HK-2 (cell line): ENCODE results near the gene GRM4.

Experiments used
- DNase-seq: peaks from one replicate; pipeline ENCODE4 v3.0.0-alpha.2; 2018; ENCODE audit not compliant: unreplicated experiment

GRM4 gene

GRCh38 chr6:34142061-34142998, 3.6 kb downstream of the GRM4 start:
- DNase-seq, result no peak

GRCh38 chr6:34140075-34140474, 5.8 kb downstream of the GRM4 start:
- DNase-seq, result no peak

GRCh38 chr6:34138914-34139510, 6.9 kb downstream of the GRM4 start:
- no peak for DNase-seq

GRCh38 chr6:34138191-34138590, 7.7 kb downstream of the GRM4 start:
- no peak for DNase-seq

GRCh38 chr6:34135541-34135940, 10.3 kb downstream of the GRM4 start:
- DNase-seq, result no peak

GRCh38 chr6:34132486-34133185, 13.3 kb downstream of the GRM4 start:
- peak; percentile 55 for DNase-seq

GRCh38 chr6:34131326-34132290, 14.3 kb downstream of the GRM4 start:
- no peak for DNase-seq

- DNase-seq, result no peak
Measured at GRCh38 chr6:34130862-34131261, 15.0 kb downstream of the GRM4 start.

- DNase-seq, result no peak
Measured at GRCh38 chr6:34129753-34130152, 16.1 kb downstream of the GRM4 start.

- no peak for DNase-seq
Measured at GRCh38 chr6:34128045-34128444, 17.8 kb downstream of the GRM4 start.

GRCh38 chr6:34126419-34126818, 19.5 kb downstream of the GRM4 start:
- DNase-seq, result no peak

GRCh38 chr6:34125939-34126338, 19.9 kb downstream of the GRM4 start:
- DNase-seq, result no peak

GRCh38 chr6:34120953-34121675, 24.8 kb downstream of the GRM4 start:
- DNase-seq, result no peak

GRCh38 chr6:34115915-34116314, 30.0 kb downstream of the GRM4 start:
- no peak for DNase-seq

GRCh38 chr6:34115403-34115795, 30.5 kb downstream of the GRM4 start:
- no peak for DNase-seq

- DNase-seq, result no peak
Measured at GRCh38 chr6:34114695-34115402, 31.0 kb downstream of the GRM4 start.

GRCh38 chr6:34113532-34113931, 32.4 kb downstream of the GRM4 start:
- no peak for DNase-seq

GRCh38 chr6:34112126-34112525, 33.8 kb downstream of the GRM4 start:
- no peak for DNase-seq

- no peak for DNase-seq
Measured at GRCh38 chr6:34110610-34111009, 35.3 kb downstream of the GRM4 start.

- no peak for DNase-seq
Measured at GRCh38 chr6:34108176-34108575, 37.7 kb downstream of the GRM4 start.
